Natural killer cell treated with Interleukin-12 subunit alpha and Interleukin-12 subunit beta and Interleukin-15 and Interleukin-18, amount 100 ng/mL, for 72 hours (primary cell): Measurements from ENCODE around the gene PAPPA2. TPM values are rescaled to one million over a fixed set of nuclear protein-coding genes. Genes with fewer than 3 reads are reported as not detected.
"Not testable (repeated sequence)": the region's sequence is repeated elsewhere in the genome, so short reads cannot be mapped to it uniquely, and the experiment has no call there.

ENCODE experiments used
- ATAC-seq, 2 donors: fragments of 150-1000 bp; cut with Tn5 transposase in 1 of 2; sonication (Bioruptor Pico), chemical (Tn5 transposase) in 1 of 2; 2 replicates each; pipeline ENCODE4 v1.10.0; 2021
- DNase-seq: peaks from one replicate; pipeline ENCODE4 v3.0.0; 2022; ENCODE audit warnings: low spot score
- H3K27ac Mint-ChIP-seq, 2 donors: 1 replicate in 1 of 2; 2 replicates in 1 of 2; pipeline ENCODE4 v1.8.0; 2022; ENCODE audit warnings: mixed read lengths in 2 of 2, mild to moderate bottlenecking in 1 of 2, moderate library complexity in 1 of 2
- H3K27me3 Mint-ChIP-seq, 2 donors: 1 replicate in 1 of 2; 2 replicates in 1 of 2; pipeline ENCODE4 v1.8.0; 2022; ENCODE audit warnings: mixed read lengths in 2 of 2
- H3K36me3 Mint-ChIP-seq: one replicate; pipeline ENCODE4 v1.8.0; 2022; ENCODE audit warnings: mixed read lengths
- H3K4me1 Mint-ChIP-seq, 2 donors: 1 replicate in 1 of 2; 2 replicates in 1 of 2; pipeline ENCODE4 v1.8.0; 2022; ENCODE audit warnings: low read depth in 2 of 2, mixed read lengths in 2 of 2, mild to moderate bottlenecking in 1 of 2
- H3K4me3 Mint-ChIP-seq: one replicate; pipeline ENCODE4 v1.8.0; 2022; ENCODE audit warnings: mixed read lengths
- H3K9me3 Mint-ChIP-seq: 2 replicates; pipeline ENCODE4 v1.8.0; 2022; ENCODE audit warnings: mixed read lengths
- total RNA-seq, 2 donors: library from RNA; stranded (reverse); gene quantifications; one replicate each; pipeline ENCODE4 v1.2.3, GENCODE V29; 2022

PAPPA2 gene, protein sequence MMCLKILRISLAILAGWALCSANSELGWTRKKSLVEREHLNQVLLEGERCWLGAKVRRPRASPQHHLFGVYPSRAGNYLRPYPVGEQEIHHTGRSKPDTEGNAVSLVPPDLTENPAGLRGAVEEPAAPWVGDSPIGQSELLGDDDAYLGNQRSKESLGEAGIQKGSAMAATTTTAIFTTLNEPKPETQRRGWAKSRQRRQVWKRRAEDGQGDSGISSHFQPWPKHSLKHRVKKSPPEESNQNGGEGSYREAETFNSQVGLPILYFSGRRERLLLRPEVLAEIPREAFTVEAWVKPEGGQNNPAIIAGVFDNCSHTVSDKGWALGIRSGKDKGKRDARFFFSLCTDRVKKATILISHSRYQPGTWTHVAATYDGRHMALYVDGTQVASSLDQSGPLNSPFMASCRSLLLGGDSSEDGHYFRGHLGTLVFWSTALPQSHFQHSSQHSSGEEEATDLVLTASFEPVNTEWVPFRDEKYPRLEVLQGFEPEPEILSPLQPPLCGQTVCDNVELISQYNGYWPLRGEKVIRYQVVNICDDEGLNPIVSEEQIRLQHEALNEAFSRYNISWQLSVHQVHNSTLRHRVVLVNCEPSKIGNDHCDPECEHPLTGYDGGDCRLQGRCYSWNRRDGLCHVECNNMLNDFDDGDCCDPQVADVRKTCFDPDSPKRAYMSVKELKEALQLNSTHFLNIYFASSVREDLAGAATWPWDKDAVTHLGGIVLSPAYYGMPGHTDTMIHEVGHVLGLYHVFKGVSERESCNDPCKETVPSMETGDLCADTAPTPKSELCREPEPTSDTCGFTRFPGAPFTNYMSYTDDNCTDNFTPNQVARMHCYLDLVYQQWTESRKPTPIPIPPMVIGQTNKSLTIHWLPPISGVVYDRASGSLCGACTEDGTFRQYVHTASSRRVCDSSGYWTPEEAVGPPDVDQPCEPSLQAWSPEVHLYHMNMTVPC (N-terminal part only)
- under 1 TPM in 1 of 2 donors, not detected in 1; 0.10 TPM for total RNA-seq

GRCh38 chr1:176462674-176463378 lies at the start of gene PAPPA2:
TSS of gene PAPPA2 (plus strand) at chr1:176463175. CDS start at chr1:176556323, 93,148 bp downstream.
- H3K27ac Mint-ChIP-seq = no peak within 1 kb of the TSS
- no peaks in the 10 kb centered on the region for H3K4me1 Mint-ChIP-seq
- no peak within 1 kb of the TSS for H3K4me3 Mint-ChIP-seq
- DNase-seq (no peak), ATAC-seq (no peak)
- H3K36me3 Mint-ChIP-seq = no peaks in the 10 kb centered on the region
- H3K9me3 Mint-ChIP-seq = peaks cover 3% of the 10 kb centered on the region
- H3K27me3 Mint-ChIP-seq = peaks cover 0 to 7% of the 10 kb centered on the region in 2 donors

DNA sequence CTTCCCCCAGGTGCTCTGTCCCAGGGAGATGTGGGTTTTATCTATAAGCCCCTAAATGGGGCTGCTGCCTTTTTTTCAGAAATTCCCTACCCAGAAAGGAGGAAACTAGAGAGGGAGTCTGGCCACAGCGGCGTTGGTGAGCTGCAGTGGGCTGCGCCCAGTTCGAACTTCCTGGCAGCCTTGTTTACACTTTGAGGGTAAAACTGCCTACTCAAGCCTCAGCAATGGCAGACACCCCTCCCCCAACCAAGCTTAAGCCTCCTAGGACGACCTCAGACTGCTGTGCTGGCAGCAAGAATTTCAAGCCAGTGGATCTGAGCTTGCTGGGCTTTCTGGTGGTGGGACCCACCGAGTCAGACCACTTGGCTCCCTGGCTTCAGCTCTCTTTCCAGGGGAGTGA lies 46.2 kb upstream of the PAPPA2 start:
- Mint-ChIP-seq H3K4me3 (no peak overlapping the region), H3K36me3 (peaks cover 9% of the 10 kb centered on the region), H3K27ac (no peak overlapping the region), H3K4me1 (no peaks in the 10 kb centered on the region), H3K9me3 (peaks cover 10% of the 10 kb centered on the region), H3K27me3 (no peaks in the 10 kb centered on the region)
- ATAC-seq (no peak), DNase-seq (no peak)

DNA sequence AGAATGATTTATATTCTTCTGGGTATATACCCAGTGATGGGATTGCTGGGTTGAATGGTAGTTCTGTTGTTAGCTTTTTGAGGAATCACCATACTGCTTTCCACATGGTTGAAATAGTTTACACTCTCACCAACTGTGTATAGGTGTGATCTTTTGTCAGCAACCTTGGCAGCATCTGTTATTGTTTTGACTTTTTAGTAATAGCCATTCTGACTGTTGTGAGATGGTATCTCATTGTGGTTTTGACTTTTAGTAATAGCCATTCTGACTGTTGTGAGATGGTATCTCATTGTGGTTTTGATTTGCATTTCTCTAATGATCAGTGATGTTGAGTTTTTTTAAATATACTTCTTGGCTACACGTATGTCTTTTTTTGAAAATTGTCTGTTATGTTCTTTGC lies 43.4 kb upstream of the PAPPA2 start:
- H3K4me1 Mint-ChIP-seq, H3K4me3 Mint-ChIP-seq, ATAC-seq, H3K27me3 Mint-ChIP-seq, H3K36me3 Mint-ChIP-seq, H3K27ac Mint-ChIP-seq, DNase-seq: not testable (repeated sequence)
- peaks cover 14% of the 10 kb centered on the region for H3K9me3 Mint-ChIP-seq

DNA sequence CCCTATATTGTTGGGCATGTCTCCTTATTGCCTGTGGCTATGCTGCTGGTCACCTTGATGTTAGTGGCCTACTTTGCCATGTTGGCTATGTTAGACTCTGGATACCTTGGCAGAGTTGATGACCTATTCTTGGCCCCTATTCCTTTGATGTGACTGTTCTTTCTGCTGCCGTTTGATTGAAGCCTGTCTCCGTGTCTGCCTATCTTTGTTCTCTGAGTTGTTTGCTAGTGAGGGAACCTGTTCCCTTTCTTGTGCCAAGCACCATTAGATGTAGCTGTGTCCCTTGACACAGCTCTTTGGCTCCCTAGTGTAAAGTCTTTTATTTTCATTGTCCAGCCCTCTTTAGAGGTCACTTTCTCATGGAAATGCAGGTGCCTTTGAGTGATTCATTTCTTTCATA lies 28.7 kb upstream of the PAPPA2 start:
- H3K27ac Mint-ChIP-seq = no peak overlapping the region
- no peaks in the 10 kb centered on the region for H3K36me3 Mint-ChIP-seq
- no peak overlapping the region for H3K4me3 Mint-ChIP-seq
- no peaks in the 10 kb centered on the region for H3K4me1 Mint-ChIP-seq
- no peaks in the 10 kb centered on the region for H3K27me3 Mint-ChIP-seq
- H3K9me3 Mint-ChIP-seq = peaks cover 13% of the 10 kb centered on the region
- no peak for ATAC-seq
- no peak for DNase-seq

DNA sequence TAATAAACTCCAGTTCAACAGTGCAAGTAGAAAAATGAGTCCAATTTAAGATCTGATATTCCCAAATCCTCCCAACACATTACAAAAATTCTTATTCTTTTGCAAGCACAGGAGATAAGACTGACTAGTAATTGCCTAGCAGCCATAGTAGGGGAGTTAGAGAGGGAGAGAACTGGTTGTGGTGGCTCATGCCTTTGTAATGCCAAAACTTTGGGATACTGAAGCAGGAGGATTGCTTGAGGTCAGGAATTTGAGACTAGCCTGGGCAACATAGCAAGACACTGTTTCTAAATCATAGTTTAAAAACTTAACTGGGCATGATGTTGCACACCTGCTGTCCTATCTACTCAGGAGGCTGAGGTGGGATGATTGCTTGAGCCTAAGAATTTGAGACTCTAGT lies 26.7 kb upstream of the PAPPA2 start:
- H3K27me3 Mint-ChIP-seq = no peaks in the 10 kb centered on the region
- no peak for ATAC-seq
- H3K27ac Mint-ChIP-seq = no peak overlapping the region
- no peaks in the 10 kb centered on the region for H3K4me1 Mint-ChIP-seq
- no peaks in the 10 kb centered on the region for H3K36me3 Mint-ChIP-seq
- no peak overlapping the region for H3K4me3 Mint-ChIP-seq
- peaks cover 13% of the 10 kb centered on the region for H3K9me3 Mint-ChIP-seq
- no peak for DNase-seq

GRCh38 chr1:176440176-176440575 lies 22.8 kb upstream of the PAPPA2 start:
- Mint-ChIP-seq H3K27ac (no peak overlapping the region), H3K4me1 (no peaks in the 10 kb centered on the region), H3K36me3 (no peaks in the 10 kb centered on the region), H3K27me3 (peaks cover 0 to 12% of the 10 kb centered on the region in 2 donors), H3K4me3 (no peak overlapping the region), H3K9me3 (peaks cover 12% of the 10 kb centered on the region)
- ATAC-seq = no peak
- no peak for DNase-seq

DNA sequence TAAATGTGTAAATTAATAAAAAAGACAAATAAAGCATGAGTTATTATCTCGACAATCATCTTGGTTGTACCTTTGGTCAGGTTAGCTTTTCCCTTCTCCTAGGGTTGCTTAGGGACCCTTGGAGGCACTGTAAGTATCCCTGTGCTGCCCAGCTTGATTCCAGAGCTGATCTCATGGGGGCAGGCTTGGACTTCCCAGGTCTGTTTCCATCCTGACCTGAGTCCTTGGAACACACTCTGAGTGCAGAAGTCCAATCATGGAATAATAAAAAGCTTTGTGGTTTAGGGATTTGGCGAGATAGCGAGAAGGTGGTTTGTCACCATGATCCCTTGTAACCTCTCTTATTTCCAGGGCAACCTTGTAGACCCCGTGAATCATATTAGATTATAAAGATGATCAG lies 18.7 kb upstream of the PAPPA2 start:
- Mint-ChIP-seq H3K27ac (no peak overlapping the region), H3K27me3 (peaks cover 4 to 12% of the 10 kb centered on the region in 2 donors), H3K36me3 (no peaks in the 10 kb centered on the region), H3K9me3 (peaks cover 12% of the 10 kb centered on the region), H3K4me3 (no peak overlapping the region), H3K4me1 (no peaks in the 10 kb centered on the region)
- DNase-seq (no peak), ATAC-seq (no peak)

GRCh38 chr1:176445402-176445801 lies 17.6 kb upstream of the PAPPA2 start:
- Mint-ChIP-seq H3K4me1 (no peaks in the 10 kb centered on the region), H3K36me3 (no peaks in the 10 kb centered on the region), H3K4me3 (no peak overlapping the region), H3K27me3 (peaks cover 4 to 12% of the 10 kb centered on the region in 2 donors), H3K27ac (no peak overlapping the region), H3K9me3 (peaks cover 12% of the 10 kb centered on the region)
- no peak for ATAC-seq
- DNase-seq = no peak

DNA sequence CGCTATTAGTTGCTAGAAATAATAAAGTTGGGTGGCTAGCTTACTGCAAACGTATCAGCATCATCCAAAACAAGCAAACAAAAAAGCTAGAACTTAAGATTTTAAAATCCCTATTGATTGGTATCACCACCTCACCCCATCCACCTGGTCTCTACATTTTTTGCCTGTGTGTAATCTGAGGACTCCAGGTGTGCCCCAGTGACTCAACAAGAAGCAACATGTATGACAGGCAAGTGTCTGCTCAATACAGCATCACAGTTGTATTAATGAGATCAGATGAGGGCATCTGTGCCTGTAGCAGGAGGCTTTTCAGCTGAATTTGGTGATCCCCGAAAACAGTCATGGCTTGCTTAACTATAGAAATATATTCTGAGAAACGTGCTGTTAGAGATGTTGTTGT lies 14.6 kb upstream of the PAPPA2 start:
- ATAC-seq (no peak), DNase-seq (no peak)
- H3K9me3 Mint-ChIP-seq = peaks cover 14% of the 10 kb centered on the region
- H3K27ac Mint-ChIP-seq = no peak overlapping the region
- H3K4me3 Mint-ChIP-seq = no peak overlapping the region
- peaks cover 5% of the 10 kb centered on the region for H3K36me3 Mint-ChIP-seq
- H3K27me3 Mint-ChIP-seq = peaks cover 4 to 13% of the 10 kb centered on the region in 2 donors
- H3K4me1 Mint-ChIP-seq = no peaks in the 10 kb centered on the region

- Mint-ChIP-seq H3K36me3 (peaks cover 5% of the 10 kb centered on the region), H3K27ac (no peak overlapping the region), H3K4me3 (no peak overlapping the region), H3K27me3 (peaks cover 3 to 6% of the 10 kb centered on the region in 2 donors), H3K9me3 (peaks cover 11% of the 10 kb centered on the region), H3K4me1 (no peaks in the 10 kb centered on the region)
- ATAC-seq = no peak
- no peak for DNase-seq
Measured at GRCh38 chr1:176450526-176450925, 12.4 kb upstream of the PAPPA2 start.

- H3K36me3 Mint-ChIP-seq, H3K27ac Mint-ChIP-seq, H3K4me1 Mint-ChIP-seq, ATAC-seq, DNase-seq, H3K27me3 Mint-ChIP-seq, H3K4me3 Mint-ChIP-seq: not testable (repeated sequence)
- peaks cover 12% of the 10 kb centered on the region for H3K9me3 Mint-ChIP-seq
Measured at GRCh38 chr1:176451741-176452140, 11.2 kb upstream of the PAPPA2 start.

DNA sequence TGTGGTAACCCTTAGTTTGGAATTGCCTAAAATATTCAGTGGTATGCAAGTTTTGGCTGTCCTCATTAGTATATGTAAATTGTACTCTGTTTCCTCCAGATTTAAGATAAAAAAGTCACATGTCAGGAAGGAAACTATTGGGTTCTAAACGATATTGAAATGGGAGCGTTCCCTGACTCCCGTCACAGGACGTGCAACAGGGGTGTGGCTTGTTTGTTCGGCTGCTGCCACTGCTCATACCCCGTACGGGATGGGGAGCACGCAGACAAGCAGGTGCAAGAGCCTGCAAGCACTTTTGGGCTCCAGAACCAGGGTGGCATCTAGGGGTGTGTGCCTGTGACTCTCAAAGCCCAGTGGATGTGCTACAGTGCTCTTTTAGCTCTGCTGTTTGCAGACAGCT lies 6.2 kb upstream of the PAPPA2 start:
- H3K4me1 Mint-ChIP-seq = no peaks in the 10 kb centered on the region
- H3K36me3 Mint-ChIP-seq = peaks cover 5% of the 10 kb centered on the region
- ATAC-seq (no peak), DNase-seq (no peak)
- H3K4me3 Mint-ChIP-seq = no peak overlapping the region
- H3K27me3 Mint-ChIP-seq = peaks cover 0 to 6% of the 10 kb centered on the region in 2 donors
- no peak overlapping the region for H3K27ac Mint-ChIP-seq
- peaks cover 15% of the 10 kb centered on the region for H3K9me3 Mint-ChIP-seq

GRCh38 chr1:176460544-176461336 lies 2.2 kb upstream of the PAPPA2 start:
- Mint-ChIP-seq H3K27me3 (no peaks in the 10 kb centered on the region), H3K9me3 (peaks cover 5% of the 10 kb centered on the region), H3K27ac (no peak overlapping the region), H3K4me3 (no peak overlapping the region), H3K36me3 (no peaks in the 10 kb centered on the region), H3K4me1 (no peaks in the 10 kb centered on the region)
- no peak for ATAC-seq
- no peak for DNase-seq
